ENCODE measurements around the gene DENND1A. TPM values are rescaled to one million over a fixed set of nuclear protein-coding genes. Genes with fewer than 3 reads are reported as not detected.

DENND1A gene
- total and polyA plus RNA-seq, 2 experiments from 2014 or later = 13.1 to 28.7 TPM

- TF ChIP-seq JUNB (IDR thresholded peaks at IDR 0.05; ENCODE audit: unreplicated experiment) = no peak
- TF ChIP-seq ZNF114 (CRISPR knock-in tag; IDR thresholded peaks at IDR 0.05) = no peak
- TF ChIP-seq CTCF (conservative IDR thresholded peaks at IDR 0.05; ENCODE audit: low read depth in 2 of 2) = no peak
- TF ChIP-seq NANOG (IDR thresholded peaks at IDR 0.05; ENCODE audit: borderline replicate concordance) = peak; percentile 99
These were observed 66.6 kb downstream of the DENND1A start (continued) for GRCh38 chr9:123863164-123863855.

- peaks cover 58% of the 10 kb centered on the region for H3K4me1 ChIP-seq (ENCODE audit: insufficient read depth)
- H3K9me3 Mint-ChIP-seq = no peaks in the 10 kb centered on the region
- H3K4me3 ChIP-seq = no peak overlapping the region
- H3K36me3 Mint-ChIP-seq (ENCODE audit: low read depth) = peaks cover 6% of the 10 kb centered on the region; the same call in 2 of the 3 replicates
- H3K27me3 Mint-ChIP-seq (ENCODE audit: insufficient read depth, low read depth, poor library complexity) = peaks cover 8% of the 10 kb centered on the region
- peaks cover 73% of the 10 kb centered on the region for H3K4me1 Mint-ChIP-seq
- DNase-seq (ENCODE audit: low spot score) = no peak
- H3K27me3 ChIP-seq (ENCODE audit: insufficient read depth) = peaks cover 17% of the 10 kb centered on the region
- H3K27ac ChIP-seq (ENCODE audit: low read depth) = no peak overlapping the region
- H3K36me3 ChIP-seq (ENCODE audit: insufficient read depth) = no peaks in the 10 kb centered on the region
- no peaks in the 10 kb centered on the region for H3F3A ChIP-seq (replicated peaks; ENCODE audit: low read depth)
- no peaks in the 10 kb centered on the region for H3K9me2 ChIP-seq (ENCODE audit: insufficient read depth)
- ATAC-seq = no peak
- H3K4me3 Mint-ChIP-seq = no peak overlapping the region
- no peaks in the 10 kb centered on the region for H4K20me1 ChIP-seq (replicated peaks; ENCODE audit: insufficient read depth)
- H2AFZ ChIP-seq = no peak overlapping the region
- peak overlapping the region; percentile 39 for H3K4me2 ChIP-seq
- peaks cover 6% of the 10 kb centered on the region; the same call in 1 of the 2 replicates for H3K79me2 ChIP-seq (replicated peaks; ENCODE audit: insufficient read depth)
- no peak overlapping the region for H3K27ac Mint-ChIP-seq
- TF ChIP-seq EZH2phosphoT487 (IDR thresholded peaks at IDR 0.05; ENCODE audit: unreplicated experiment) (no peak), CREB1 (CRISPR knock-in tag; IDR thresholded peaks at IDR 0.05; ENCODE audit: low read depth) (no peak), JUNB (IDR thresholded peaks at IDR 0.05; ENCODE audit: unreplicated experiment) (no peak), REST (IDR thresholded peaks at IDR 0.05; ENCODE audit: unreplicated experiment) (no peak), POLR2AphosphoS5 (IDR thresholded peaks at IDR 0.05; ENCODE audit: low read depth) (no peak), ZNF462 (CRISPR knock-in tag; IDR thresholded peaks at IDR 0.05) (no peak), EZH2 (IDR thresholded peaks at IDR 0.05; ENCODE audit: low read depth, unreplicated experiment) (no peak), ETS1 (IDR thresholded peaks at IDR 0.05) (no peak), STAT1 (IDR thresholded peaks at IDR 0.05; ENCODE audit: unreplicated experiment) (no peak)
These were observed 68.2 kb downstream of the DENND1A start for GRCh38 chr9:123861756-123862120.
